Measurements from ENCODE around the gene SLC44A3. TPM values are rescaled to one million over a fixed set of nuclear protein-coding genes. Genes with fewer than 3 reads are reported as not detected.

Gene SLC44A3
- total RNA-seq, 1 donor = 1.6 TPM

- no peak for DNase-seq (ENCODE audit: low read depth)
- no peak for TF ChIP-seq CTCF (IDR thresholded peaks at IDR 0.05; ENCODE audit: insufficient read depth, low read length)
- peak overlapping the region; percentile 41 for H3K4me3 ChIP-seq (ENCODE audit: low read depth, low read length)
Observed at GRCh38 chr1:94929351-94930217, 109.4 kb downstream of the SLC44A3 start.

GRCh38 chr1:94931254-94931841 is 111.2 kb downstream of the SLC44A3 start:
- no peak for DNase-seq (ENCODE audit: low read depth)

GRCh38 chr1:94934551-94934950 is 114.4 kb downstream of the SLC44A3 start:
- no peak overlapping the region for H3K4me3 ChIP-seq (ENCODE audit: low read depth, low read length)
- no peak for DNase-seq (ENCODE audit: low read depth)
- no peak for TF ChIP-seq CTCF (IDR thresholded peaks at IDR 0.05; ENCODE audit: insufficient read depth, low read length)

More at GRCh38 chr1:94931254-94931841, 111.2 kb downstream of the SLC44A3 start:
- TF ChIP-seq CTCF (IDR thresholded peaks at IDR 0.05; ENCODE audit: insufficient read depth, low read length) = no peak
- H3K4me3 ChIP-seq (ENCODE audit: low read depth, low read length) = no peak overlapping the region

- no peak for DNase-seq (ENCODE audit: low read depth)
- no peak for TF ChIP-seq CTCF (IDR thresholded peaks at IDR 0.05; ENCODE audit: insufficient read depth, low read length)
- H3K4me3 ChIP-seq (ENCODE audit: low read depth, low read length) = no peak overlapping the region
Observed at GRCh38 chr1:94935034-94935433, 114.9 kb downstream of the SLC44A3 start.

- no peak for DNase-seq (ENCODE audit: low read depth)
- H3K4me3 ChIP-seq (ENCODE audit: low read depth, low read length) = no peak overlapping the region
- no peak for TF ChIP-seq CTCF (IDR thresholded peaks at IDR 0.05; ENCODE audit: insufficient read depth, low read length)
Observed at GRCh38 chr1:94935476-94935875, 115.3 kb downstream of the SLC44A3 start.

GRCh38 chr1:94936861-94937620 is 116.9 kb downstream of the SLC44A3 start:
- DNase-seq (ENCODE audit: low read depth) = peak; percentile 53
- no peak for TF ChIP-seq CTCF (IDR thresholded peaks at IDR 0.05; ENCODE audit: insufficient read depth, low read length)
- H3K4me3 ChIP-seq (ENCODE audit: low read depth, low read length) = no peak overlapping the region
